Neural crest cell (in vitro differentiated cells): Measurements from ENCODE around the gene AKAP13. TPM values are rescaled to one million over a fixed set of nuclear protein-coding genes. Genes with fewer than 3 reads are reported as not detected.

Source experiments
- DNase-seq: peaks from one replicate; pipeline ENCODE4 v3.0.0; 2021; ENCODE audit warnings: low read depth, mixed read lengths, low spot score
- H3K27ac Mint-ChIP-seq: one replicate; pipeline ENCODE4 v1.8.0; 2021; ENCODE audit warnings: mild to moderate bottlenecking, mixed read lengths; ENCODE audit not compliant: unreplicated experiment
- H3K27me3 Mint-ChIP-seq: 2 replicates; pipeline ENCODE4 v1.8.0; 2021; ENCODE audit warnings: low read depth, mild to moderate bottlenecking, mixed read lengths
- H3K36me3 Mint-ChIP-seq: 2 replicates; pipeline ENCODE4 v1.8.0; 2021; ENCODE audit warnings: low read depth, mild to moderate bottlenecking, mixed read lengths
- H3K4me1 Mint-ChIP-seq: 2 replicates; pipeline ENCODE4 v1.8.0; 2021; ENCODE audit warnings: mixed read lengths
- H3K4me3 Mint-ChIP-seq: one replicate; pipeline ENCODE4 v1.8.0; 2021; ENCODE audit warnings: mild to moderate bottlenecking, mixed read lengths
- H3K9me3 Mint-ChIP-seq: 2 replicates; pipeline ENCODE4 v1.8.0; 2021; ENCODE audit warnings: mixed read lengths
- CTCF ChIP-seq: fragments of 200-600 bp; sonication (generic); conservative IDR thresholded peaks from 2 replicates; pipeline ENCODE4 v1.5.0; 2021; ENCODE audit warnings: antibody characterized with exemption, mild to moderate bottlenecking
- total RNA-seq: library from RNA; stranded (reverse); gene quantifications from 2 replicates; pipeline ENCODE4 v1.2.1, GENCODE V29; 2021

Gene AKAP13
- total RNA-seq, 1 donor from 2014 or later = 81.3 TPM

GRCh38 chr15:85463276-85463892 is 83.0 kb downstream of the AKAP13 start:
- peaks cover 7% of the 10 kb centered on the region for H3K36me3 Mint-ChIP-seq
- H3K9me3 Mint-ChIP-seq = no peaks in the 10 kb centered on the region
- H3K27ac Mint-ChIP-seq = peak overlapping the region; percentile 63
- no peak for TF ChIP-seq CTCF
- H3K27me3 Mint-ChIP-seq = no peaks in the 10 kb centered on the region
- no peak for DNase-seq
- peak overlapping the region; percentile 80 for H3K4me3 Mint-ChIP-seq
- H3K4me1 Mint-ChIP-seq = peaks cover 63% of the 10 kb centered on the region

- H3K27me3 Mint-ChIP-seq = no peaks in the 10 kb centered on the region
- no peak for TF ChIP-seq CTCF
- no peak for DNase-seq
- peak overlapping the region; percentile 80 for H3K4me3 Mint-ChIP-seq
- no peaks in the 10 kb centered on the region for H3K9me3 Mint-ChIP-seq
- peaks cover 7% of the 10 kb centered on the region for H3K36me3 Mint-ChIP-seq
- H3K4me1 Mint-ChIP-seq = peaks cover 59% of the 10 kb centered on the region
- H3K27ac Mint-ChIP-seq = peak overlapping the region; percentile 63
Measured at GRCh38 chr15:85463976-85464375, 83.6 kb downstream of the AKAP13 start.

DNA sequence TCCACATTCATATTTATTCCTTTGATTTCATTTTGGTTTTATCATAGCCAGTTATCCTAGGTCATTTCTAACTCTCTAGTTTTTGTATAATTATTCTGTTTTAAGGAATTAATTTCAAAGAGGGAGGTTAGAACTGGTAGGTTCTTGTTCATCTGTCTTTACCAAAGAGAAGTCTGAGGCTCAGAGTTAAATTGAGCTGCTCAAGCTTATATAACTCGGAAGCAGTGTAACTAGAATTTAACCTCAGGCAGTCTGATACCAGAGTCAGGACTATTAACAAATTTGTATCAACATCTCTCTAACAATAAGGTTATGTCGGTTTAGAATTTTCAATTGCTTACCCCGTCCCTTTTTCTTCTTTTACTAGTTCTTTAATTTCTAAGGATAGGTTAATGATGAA is 84.1 kb downstream of the AKAP13 start:
- Mint-ChIP-seq H3K36me3 (peaks cover 7% of the 10 kb centered on the region), H3K4me3 (peak overlapping the region; percentile 80), H3K9me3 (no peaks in the 10 kb centered on the region), H3K27ac (no peak overlapping the region), H3K27me3 (no peaks in the 10 kb centered on the region), H3K4me1 (peaks cover 61% of the 10 kb centered on the region)
- no peak for DNase-seq
- TF ChIP-seq CTCF = no peak

GRCh38 chr15:85470563-85471271 is 90.3 kb downstream of the AKAP13 start:
- H3K27ac Mint-ChIP-seq = peak overlapping the region; percentile 74
- H3K4me3 Mint-ChIP-seq = peak overlapping the region; percentile 9
- TF ChIP-seq CTCF = no peak
- no peaks in the 10 kb centered on the region for H3K27me3 Mint-ChIP-seq
- no peak for DNase-seq
- no peaks in the 10 kb centered on the region for H3K9me3 Mint-ChIP-seq
- H3K4me1 Mint-ChIP-seq = peaks cover 58% of the 10 kb centered on the region
- H3K36me3 Mint-ChIP-seq = peaks cover 7% of the 10 kb centered on the region

DNA sequence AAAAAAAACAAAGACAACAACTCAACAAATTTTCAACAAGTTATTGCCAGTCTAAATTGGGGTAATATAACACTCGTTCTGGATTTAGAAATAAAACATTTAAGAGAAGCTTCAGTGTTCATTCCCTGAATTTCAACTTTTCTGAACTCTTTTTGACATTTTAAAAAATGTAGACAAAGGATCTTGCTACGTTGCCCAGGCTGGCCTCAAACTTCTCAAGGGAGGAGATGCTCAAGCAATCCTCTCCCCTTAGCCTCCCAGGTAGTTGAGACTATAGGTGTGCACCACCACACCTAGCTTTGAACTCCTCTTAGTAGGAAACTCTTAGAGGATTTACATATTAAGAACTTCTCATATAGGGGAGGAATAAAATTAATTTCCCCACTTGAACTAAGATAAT is 91.9 kb downstream of the AKAP13 start:
- no peak for DNase-seq
- TF ChIP-seq CTCF = no peak
- Mint-ChIP-seq H3K4me3 (no peak overlapping the region), H3K27ac (no peak overlapping the region), H3K9me3 (no peaks in the 10 kb centered on the region), H3K4me1 (peaks cover 58% of the 10 kb centered on the region), H3K36me3 (peaks cover under 1% of the 10 kb centered on the region), H3K27me3 (no peaks in the 10 kb centered on the region)
